ENCODE data around the gene STIM1.
A peak's percentile ranks its signal among the peaks of the same experiment; 100 is the strongest.

STIM1 gene

GRCh38 chr11:3952715-3953114 lies 97.3 kb downstream of the STIM1 start:
- DNase-seq (ENCODE audit: low read depth) = no peak

GRCh38 chr11:3953327-3953726 lies 97.9 kb downstream of the STIM1 start:
- DNase-seq (ENCODE audit: low read depth) = no peak

GRCh38 chr11:3954448-3955298 lies 99.2 kb downstream of the STIM1 start:
- peak; percentile 12 for DNase-seq (ENCODE audit: low read depth)

GRCh38 chr11:3955299-3955665 lies 99.8 kb downstream of the STIM1 start:
- no peak for DNase-seq (ENCODE audit: low read depth)

GRCh38 chr11:3956038-3956437 lies 100.6 kb downstream of the STIM1 start:
- no peak for DNase-seq (ENCODE audit: low read depth)

GRCh38 chr11:3956748-3957147 lies 101.3 kb downstream of the STIM1 start:
- DNase-seq (ENCODE audit: low read depth) = no peak

GRCh38 chr11:3957437-3957836 lies 102.0 kb downstream of the STIM1 start:
- no peak for DNase-seq (ENCODE audit: low read depth)

- DNase-seq (ENCODE audit: low read depth) = no peak
Measured at GRCh38 chr11:3958281-3958680, 102.8 kb downstream of the STIM1 start.

GRCh38 chr11:3959015-3959902 lies 103.8 kb downstream of the STIM1 start:
- DNase-seq (ENCODE audit: low read depth) = peak; percentile 58

- no peak for DNase-seq (ENCODE audit: low read depth)
Measured at GRCh38 chr11:3959903-3960265, 104.4 kb downstream of the STIM1 start.

- DNase-seq (ENCODE audit: low read depth) = peak; percentile 44
Measured at GRCh38 chr11:3962406-3962840, 107.0 kb downstream of the STIM1 start.

- no peak for DNase-seq (ENCODE audit: low read depth)
Measured at GRCh38 chr11:3964056-3964455, 108.6 kb downstream of the STIM1 start.

- no peak for DNase-seq (ENCODE audit: low read depth)
Measured at GRCh38 chr11:3964935-3965604, 109.6 kb downstream of the STIM1 start.

GRCh38 chr11:3967695-3968094 lies 112.2 kb downstream of the STIM1 start:
- no peak for DNase-seq (ENCODE audit: low read depth)

GRCh38 chr11:3969200-3969599 lies 113.7 kb downstream of the STIM1 start:
- DNase-seq (ENCODE audit: low read depth) = no peak

GRCh38 chr11:3969613-3970012 lies 114.1 kb downstream of the STIM1 start:
- DNase-seq (ENCODE audit: low read depth) = no peak

- no peak for DNase-seq (ENCODE audit: low read depth)
Measured at GRCh38 chr11:3970108-3970507, 114.6 kb downstream of the STIM1 start.

GRCh38 chr11:3971756-3972404 lies 116.4 kb downstream of the STIM1 start:
- peak; percentile 22 for DNase-seq (ENCODE audit: low read depth)

- no peak for DNase-seq (ENCODE audit: low read depth)
Measured at GRCh38 chr11:3972431-3972830, 117.0 kb downstream of the STIM1 start.

- no peak for DNase-seq (ENCODE audit: low read depth)
Measured at GRCh38 chr11:3977078-3977477, 121.6 kb downstream of the STIM1 start.

GRCh38 chr11:3981084-3981633 lies 125.7 kb downstream of the STIM1 start:
- DNase-seq (ENCODE audit: low read depth) = no peak

- no peak for DNase-seq (ENCODE audit: low read depth)
Measured at GRCh38 chr11:3982431-3982830, 127.0 kb downstream of the STIM1 start.

All from fibroblast of gingiva (primary cell).